NCI-H1105 treated with DMSO at 0.1 percent for 48 hours (cell line): ENCODE results near the gene LTB4R2.

Experiments used
- DNase-seq: peaks from one replicate; lab custom pipeline; 2025; lab: John Stamatoyannopoulos, UW

LTB4R2 gene, protein sequence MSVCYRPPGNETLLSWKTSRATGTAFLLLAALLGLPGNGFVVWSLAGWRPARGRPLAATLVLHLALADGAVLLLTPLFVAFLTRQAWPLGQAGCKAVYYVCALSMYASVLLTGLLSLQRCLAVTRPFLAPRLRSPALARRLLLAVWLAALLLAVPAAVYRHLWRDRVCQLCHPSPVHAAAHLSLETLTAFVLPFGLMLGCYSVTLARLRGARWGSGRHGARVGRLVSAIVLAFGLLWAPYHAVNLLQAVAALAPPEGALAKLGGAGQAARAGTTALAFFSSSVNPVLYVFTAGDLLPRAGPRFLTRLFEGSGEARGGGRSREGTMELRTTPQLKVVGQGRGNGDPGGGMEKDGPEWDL

DNA sequence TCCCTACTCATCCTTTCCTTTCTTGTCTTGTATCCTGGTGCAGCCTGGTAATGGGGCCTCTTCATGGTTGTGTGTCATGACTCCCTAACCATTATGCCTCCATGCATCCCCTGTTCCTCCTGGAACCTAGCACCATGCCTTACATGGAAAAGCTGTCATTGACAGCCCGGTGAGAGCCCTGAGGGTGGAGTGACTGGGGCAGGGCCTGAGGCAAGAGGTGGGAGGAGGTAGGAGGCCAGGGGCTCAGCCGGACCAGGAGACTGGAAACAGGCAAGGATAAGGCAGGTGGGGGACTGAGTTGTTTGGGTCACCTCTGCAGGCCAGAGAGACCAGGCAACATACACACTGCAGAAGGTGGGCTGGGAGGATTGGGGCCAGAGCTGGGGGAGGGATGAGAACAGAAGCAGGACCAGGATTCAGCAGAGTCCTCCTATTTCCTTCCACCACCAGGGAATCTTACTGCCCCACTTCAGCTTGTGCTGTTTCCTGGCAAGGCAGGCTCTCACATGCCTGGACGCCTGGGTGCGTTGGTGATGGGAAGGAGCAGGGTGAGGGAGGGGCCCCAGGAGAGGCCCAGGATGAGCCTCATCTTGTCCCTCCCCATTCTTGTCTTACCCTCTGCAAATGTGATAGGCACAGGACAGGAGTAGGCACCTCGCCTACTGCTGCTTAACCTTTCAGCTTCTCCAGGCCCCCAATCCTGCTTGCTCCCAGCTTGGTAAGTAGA is at the start of gene LTB4R2:
LTB4R2 (plus strand) TSS at position 603 of the 727 bp plus-strand sequence. CDS start 525 bp downstream, outside the sequence.
- DNase-seq: no peak

DNA sequence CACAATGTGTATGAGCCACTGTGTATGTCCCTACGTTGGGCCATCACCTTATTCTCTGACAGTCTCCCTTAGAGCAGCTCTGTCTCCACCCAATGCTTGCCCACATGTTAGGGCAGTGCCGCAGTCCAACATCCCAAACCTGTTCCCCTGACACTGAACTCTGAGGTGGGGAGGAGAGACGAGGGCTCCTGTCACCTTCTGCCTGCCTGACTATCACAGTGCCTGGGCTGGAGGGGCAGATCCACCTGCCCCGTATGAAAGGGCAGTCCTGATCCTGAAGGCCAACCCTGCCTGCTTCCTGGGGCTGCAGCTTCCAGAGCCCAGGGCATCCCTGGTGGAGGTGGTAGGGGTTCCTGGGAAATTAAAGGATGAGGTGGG is 49.2 kb upstream of the LTB4R2 start:
- no peak for DNase-seq

DNA sequence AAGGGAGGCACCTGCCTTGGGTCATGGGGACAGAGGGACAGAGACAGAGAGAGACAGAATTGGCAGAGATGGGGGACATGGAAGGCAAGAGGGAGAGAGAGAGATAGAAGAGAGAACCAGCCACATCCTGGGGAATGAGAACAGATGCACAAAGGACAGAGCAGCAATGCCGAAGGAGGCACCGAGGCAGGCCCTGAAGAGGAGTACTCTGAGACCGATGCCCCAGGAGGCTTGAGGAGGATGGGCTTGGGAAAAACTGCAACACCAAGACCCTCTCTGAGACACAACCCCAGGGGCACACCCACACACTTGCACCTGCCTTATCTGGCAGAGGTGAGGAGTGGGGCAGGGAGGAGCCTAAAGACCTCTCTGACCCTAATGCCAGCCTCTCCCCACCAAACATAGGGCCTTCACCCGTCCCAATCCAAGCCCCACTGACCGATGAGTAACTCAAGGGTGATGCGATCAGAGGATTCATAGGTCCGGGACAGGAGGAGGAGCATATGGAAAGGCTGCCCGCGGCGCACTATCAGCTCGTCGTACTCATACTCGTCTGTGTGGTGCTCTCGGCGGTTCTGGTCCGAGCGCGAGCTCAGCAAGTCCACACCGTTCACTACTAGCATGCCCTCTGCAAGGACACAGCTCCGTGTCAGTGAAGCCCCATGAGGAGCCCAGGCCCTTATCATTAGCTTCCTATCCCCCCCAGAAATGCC is 48.5 kb upstream of the LTB4R2 start:
- DNase-seq: no peak

DNA sequence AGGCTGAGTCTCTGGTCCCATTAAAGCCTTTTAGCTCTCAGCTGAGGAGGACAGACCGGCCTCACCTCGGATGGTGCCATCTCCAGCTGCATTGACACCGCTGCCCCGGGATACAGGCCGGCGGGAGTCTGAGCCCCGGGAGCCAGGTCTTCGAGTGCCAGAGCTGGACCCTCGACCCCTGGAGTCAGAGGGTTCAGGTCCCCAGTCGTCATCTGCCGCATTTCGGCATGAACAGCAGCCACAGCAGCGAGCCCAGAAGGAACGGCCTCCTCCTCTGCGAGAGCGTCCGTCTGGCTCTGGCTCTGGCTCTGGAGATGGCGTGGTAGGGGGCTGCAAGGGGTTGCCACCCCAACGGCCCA is 48.0 kb upstream of the LTB4R2 start:
- DNase-seq: no peak

DNA sequence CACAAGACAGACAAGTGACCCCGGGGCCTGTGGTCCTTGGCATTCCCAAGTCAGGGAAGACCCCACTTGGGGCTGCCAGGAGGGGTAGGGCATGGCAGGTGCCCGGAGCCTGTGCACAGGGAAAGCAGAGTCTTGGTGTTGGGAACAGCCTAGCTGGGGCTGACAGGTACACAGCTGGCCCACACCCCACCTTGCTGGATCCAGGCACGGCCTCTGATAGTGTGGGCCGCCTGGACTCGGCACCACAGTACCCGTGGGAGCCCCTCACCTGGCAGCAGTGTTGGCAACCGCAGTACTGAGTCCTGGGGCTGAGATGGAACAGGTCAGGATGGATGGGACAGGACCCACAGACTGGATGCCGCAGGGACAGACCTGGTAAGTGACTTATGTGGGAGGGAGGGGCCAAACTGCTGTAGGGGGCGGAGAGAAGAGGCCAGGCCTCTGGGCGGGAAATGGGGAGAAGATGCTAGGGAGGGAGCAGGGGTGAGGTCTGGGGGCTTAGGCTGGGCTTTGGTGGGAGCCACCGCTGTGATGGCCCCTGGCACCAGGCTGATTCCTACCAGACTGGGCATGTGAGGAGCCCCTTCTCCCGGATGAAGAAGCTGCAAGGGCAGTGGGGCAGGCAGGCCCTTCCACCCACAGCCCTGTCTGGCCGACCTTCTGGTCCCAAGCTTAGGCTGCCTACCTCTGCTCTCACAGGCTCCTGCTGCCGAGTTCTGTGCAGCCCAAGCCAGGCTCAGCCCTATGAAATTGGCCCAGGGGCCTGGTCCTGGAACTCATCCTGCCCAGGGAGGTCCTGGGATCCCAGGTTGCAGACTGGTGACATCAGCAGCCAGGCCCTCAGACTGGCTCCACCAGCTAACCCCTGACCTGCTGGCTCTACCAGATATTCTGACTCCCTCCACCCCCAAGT is 46.9 kb upstream of the LTB4R2 start, which contains the start of gene TGM1:
TGM1 (minus strand) TSS at position 357 of the 913 bp plus-strand sequence. CDS start 825 bp downstream, outside the sequence.
- no peak for DNase-seq

DNA sequence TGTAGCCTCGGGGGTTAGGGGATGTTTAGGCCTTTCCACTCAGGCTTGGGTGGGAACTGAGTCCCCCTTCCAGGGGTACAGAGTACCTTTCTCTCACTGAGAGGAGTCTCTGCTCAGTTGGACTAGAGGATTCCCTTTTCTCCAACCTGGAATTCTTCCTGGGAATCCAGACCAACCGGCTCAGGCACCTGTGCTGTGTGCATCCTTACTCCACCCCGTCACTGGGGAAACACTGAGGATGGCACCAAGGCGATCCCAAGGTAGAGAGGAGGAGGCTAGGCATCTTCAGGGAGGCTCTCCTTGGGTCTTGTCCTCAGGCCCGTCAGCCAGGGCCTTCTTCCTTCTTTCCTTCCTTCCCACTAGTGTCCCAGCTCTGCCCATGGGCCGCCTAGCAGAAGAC is 46.1 kb upstream of the LTB4R2 start:
- DNase-seq: no peak

DNA sequence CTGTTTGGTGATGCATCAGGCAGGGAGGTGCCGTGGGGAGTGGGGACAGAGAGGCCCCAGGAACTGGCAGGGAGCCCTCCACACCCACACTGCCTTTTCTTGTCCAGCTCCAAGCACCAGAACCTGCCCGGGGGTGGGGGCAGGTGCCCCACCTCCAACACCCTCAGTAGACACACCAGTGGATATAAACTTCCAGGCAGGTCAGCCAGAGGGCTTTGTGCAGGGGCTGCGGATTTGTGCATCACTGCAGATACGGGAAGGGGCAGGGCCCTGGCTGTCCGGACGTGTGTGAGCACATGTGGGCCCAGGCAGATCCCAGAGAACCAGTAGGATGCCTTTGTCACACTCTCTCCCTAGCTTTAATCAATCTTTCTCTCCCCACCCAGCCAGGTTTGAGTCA is 45.6 kb upstream of the LTB4R2 start:
- DNase-seq: no peak

DNA sequence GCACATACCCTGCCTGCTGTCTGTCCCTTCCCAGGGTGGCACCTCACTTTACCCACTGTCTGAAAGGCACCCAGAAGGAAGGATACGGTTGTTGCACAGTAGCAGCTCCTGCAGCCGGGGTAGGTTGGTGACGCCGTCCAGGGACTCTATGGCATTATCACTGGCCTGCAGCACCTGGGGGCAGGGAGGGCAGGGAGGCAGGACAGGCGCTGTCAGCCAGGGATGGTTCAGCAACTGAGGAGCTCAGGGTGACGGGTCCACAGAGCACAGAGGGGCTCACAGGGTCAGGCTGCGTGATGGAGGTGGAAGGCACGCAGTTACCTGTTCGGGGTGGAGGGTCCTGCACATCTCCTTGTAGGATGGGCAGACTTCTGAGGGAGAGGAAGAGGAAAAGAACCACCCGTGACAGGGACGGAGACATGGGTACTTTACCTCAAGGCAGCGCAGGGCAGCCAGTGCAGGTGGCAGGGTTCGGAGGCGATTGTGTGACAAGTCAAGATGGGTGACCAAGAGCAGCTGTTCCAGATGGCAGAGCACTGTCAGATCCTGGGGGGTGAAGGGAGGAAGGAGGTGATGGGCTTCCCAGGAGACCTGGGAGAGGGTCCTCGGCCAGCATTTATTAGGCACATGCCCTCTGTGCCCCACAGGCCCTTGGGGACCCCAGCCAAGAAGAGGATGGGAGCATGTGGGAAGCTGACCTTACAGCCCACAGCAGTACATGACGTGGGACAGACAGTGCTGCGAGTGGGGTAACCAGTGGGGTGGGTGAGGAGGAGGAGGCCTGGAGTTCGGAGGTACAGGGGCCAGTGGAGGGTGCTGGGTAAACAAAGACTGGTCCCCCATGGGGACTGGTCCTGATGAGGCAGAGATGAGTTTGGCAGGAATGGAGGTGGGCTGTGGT is 43.3 kb upstream of the LTB4R2 start:
- no peak for DNase-seq

DNA sequence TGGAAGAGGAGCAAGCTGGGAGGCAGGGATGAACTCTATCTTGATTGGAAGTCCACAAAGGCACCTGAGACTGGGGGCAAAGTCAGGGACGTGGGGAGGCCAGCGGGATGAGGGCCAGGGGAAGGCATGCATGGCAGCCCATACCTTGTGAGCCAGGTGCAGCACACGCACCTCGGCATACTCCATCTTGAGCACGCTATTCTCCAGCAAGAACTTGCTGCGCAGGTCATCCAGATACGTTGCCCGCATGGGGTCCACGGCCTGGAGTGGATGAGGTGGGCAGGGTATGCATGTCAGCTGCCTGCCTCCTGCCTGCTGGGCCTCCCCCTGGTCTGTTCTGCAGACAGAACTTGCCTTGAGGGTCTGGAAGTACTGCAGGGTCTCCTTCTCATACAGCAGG is 42.4 kb upstream of the LTB4R2 start:
- DNase-seq: no peak

DNA sequence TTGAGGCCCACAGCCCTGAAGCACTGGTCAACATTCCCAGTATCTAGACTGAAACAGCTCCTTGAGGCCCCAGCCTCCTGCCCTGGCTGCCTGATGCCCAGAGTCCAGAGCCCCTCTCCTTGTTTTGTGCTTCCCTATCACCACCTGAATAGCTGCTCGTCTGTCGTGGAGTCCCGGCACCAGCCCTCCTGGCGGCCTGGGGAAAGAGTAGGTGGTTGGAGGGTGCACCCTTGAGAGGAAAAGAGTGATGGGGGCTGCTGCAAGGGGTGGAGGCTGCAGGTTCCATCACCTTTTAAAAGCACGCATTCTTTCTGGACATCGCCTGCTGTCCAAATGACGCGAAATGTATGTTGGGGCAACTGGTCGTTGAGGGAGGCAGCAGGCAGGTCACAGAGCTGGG is 41.7 kb upstream of the LTB4R2 start:
- no peak for DNase-seq

DNA sequence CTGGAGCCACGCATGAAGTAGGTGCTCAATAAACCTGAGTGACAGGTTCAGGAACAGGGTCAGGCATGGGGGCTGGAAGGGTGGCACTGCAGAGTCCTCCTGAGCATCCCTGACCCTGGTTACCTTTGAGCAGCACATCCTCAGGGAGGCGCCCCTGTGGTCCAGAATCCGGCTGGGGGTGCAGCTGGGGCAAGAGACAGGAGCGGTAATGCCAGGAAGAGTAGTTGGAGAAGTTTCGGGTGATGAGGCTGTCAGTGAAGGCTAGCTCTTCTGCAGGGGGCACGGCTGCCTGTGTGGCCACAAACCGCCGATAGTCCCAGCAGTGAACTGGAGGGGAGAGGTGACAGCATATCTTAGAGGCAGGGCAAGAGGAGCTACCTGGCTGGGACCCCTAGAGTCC is 40.6 kb upstream of the LTB4R2 start:
- no peak for DNase-seq

DNA sequence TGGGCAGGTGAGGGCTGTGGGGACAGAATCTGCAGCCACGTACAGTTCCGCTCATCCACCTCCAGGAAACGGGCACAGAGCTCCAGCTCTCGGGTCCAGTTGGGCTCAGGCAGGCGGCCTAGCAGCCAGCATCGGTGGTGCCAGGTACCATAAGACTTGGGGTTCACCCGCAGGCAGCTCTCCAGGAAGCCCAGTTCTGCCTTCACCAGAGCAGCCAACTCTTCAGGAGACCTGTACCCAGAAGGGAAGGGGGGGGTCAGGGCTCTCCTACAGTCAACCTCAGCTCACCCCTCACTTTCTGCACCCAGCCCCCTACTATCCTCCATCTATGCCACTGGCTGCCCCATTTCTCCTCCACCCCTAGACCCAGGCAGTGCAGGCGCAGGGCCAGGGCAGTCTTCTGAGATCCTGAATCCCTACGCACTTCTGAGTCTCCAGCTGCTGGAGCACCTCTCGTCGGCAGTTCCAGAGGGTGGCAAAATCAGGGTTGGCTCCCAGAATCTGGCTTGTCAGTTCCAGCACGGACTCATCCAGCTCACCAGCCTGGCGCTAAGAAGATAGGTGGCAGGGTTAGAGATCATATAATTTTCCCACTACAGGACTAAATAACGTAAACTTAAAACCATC is 39.9 kb upstream of the LTB4R2 start:
- no peak for DNase-seq

DNA sequence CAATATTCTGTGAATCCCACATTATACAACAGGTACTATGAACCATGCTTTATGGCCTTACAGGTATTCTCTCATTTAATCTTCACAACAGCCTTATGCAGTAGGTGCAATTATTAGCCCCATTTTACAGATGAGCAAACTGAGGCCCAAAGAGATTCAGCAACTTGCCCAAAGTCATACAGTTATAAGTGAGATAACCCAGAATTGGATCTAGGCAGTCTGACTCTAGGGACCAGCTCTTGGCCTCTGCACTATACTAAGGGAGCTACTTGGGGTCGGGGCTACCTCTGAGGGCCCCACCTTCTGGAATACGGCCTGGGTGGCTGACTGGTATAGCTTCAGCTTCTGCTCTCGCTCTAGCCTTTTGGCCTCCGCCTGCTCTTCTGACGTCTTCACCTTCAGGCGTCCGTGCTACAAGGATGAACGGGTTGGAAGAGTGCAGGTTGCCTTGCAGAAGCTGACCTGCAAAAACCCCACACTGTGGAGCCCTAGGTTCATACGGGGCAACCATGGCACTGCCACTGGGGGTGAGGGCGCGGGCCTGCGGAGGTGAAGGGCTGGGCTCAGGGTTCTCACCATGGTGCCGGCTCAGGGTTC is 39.3 kb upstream of the LTB4R2 start:
- no peak for DNase-seq

DNA sequence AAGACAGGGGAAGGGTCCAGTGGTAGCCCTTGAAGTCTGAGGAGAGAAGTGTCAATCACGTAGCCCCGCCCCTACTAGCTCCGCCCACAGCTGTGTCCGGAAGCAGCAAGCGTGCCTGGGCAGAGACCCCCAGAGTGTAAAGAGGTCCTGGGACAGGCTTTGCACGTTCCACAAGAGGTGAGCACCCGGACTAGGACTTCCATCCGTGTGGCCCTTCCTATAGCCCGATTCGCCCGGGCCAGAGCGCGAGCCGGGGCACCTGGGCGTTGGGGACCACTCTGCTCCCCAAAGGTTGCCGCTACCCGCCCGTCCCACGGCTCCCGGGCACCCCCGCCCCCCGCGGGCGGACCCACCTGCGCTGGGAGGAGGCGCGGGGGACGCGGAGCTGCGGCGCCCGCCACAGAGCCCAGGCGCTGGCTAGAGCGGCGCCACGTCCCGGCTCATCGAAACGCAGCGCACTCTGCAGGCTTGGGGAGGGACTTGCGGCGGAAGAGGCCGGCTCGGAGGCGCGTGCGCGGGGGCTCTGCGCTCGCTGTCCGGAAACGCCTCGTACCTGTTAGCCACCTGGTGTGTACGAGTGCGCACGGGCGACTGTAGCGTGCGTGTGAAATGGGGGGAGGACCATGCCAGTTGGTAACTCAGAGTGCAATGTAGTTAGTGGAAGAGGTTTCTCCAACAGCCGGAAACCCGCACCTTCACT is 38.7 kb upstream of the LTB4R2 start, which contains the start of gene RABGGTA:
RABGGTA (minus strand) TSS at position 464 of the 700 bp plus-strand sequence. CDS start 482 bp downstream, outside the sequence.
- peak; percentile 93 for DNase-seq

DNA sequence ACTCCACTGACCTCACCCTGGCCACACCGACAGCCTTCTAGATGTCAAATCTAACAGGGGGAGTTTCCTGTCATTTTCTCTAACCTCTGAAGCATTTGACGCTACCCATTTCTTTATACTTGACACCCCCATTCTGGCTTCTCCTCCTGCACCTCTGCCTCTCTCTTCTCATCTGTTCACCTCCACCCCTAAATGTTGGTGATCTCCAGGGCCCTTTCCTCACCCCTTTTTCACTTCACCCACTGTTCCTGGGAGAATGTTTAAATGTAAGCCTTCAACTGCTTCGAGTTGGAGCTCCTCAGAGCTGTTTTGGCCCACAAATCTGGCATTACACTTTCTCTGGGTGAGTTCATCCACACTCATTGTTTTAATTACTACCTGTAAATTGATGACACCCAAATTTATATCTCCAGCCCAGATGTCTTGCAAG is 38.1 kb upstream of the LTB4R2 start:
- DNase-seq: no peak

DNA sequence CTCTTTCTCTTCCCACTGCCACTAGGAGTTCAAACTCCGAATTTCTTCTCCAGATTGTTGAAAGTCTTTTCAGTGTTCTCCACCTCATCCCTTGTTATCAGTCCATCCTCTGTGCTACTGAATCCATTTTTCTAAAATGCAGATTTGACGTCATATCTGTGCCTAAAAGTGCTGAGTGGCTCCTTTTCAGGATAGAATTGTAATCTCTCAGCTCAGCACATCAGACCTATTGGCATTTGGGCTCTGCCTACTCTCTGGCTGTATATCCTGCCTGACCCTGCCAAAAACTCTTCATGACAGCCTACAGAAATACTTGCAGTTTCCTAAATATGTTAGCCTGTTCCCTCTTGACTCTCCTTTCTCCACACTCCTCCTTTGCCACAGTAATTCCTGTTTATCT is 37.5 kb upstream of the LTB4R2 start:
- no peak for DNase-seq

DNA sequence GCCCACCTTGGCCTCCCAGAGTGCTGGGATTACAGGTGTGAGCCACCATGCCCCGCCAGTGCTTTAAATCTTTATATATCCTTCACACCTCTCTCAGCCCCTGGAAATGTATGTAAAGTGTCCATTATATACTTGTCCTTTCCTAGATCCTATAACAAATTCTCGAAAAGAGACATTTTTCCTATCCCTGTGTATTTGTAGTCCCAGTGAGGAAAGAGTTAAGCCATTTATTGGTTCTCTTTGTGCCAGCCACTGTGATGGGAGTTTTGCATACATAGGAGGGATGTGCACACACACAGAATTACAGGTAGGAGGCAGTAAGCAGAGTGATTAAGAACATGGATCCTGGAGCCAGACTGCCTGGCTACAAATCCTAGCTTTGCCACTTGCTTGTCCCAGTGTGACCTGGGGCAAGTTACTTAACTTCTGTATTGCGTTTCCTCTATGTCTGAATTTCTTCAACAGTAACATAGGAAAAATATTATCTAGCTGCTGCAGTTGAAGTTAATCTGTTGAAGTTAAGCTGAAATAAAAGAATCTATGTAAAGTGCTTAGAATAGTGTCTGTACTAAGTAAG is 36.4 kb upstream of the LTB4R2 start:
- no peak for DNase-seq

DNA sequence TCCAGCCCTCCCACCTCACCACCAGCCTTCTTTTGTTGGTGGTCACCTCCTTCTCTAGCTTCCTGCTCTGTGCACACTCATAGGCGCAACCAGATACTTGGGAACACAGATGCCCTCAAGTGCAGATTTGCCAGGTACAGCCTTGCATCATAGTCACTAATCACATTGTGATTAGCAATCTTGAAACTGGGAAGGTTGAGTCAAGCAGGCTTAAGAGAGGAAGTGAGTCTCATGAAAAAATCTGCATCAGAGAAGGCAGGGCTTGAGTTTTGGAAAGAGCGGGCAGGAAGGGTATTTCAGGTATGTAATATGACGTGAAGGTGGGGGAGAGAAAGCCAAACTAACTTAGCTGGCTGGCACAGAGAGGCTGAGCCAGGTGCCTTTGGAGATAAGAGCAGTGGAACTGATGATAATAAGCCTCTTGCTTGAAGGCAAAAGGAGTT is 35.8 kb upstream of the LTB4R2 start:
- no peak for DNase-seq

DNA sequence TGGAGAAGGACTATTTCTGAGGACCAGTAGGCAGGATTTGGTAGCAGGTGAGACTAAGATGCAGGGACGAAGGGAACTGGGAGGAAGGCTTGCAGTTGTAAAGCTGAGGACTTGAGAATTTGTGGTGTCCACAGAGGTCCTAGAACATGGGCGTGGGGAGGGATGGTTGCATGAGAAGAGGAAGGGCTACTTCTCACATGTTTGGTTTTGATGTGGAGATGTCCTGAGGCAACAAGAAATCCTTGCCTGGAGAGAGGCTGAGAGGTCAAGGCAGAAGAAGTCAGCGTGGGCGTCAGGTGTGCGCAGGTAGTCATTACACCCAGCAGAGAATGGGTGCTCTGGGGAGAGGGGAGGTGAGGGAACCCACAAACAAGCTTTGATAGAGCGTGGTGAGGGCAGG is 32.9 kb upstream of the LTB4R2 start:
- DNase-seq: no peak
